B cell (primary cell): Measurements from ENCODE around the gene CHTOP.

Source experiments
- EZH2 ChIP-seq: IDR thresholded peaks from 2 replicates; pipeline ENCODE4 v1.6.1; 2012; ENCODE audit warnings: borderline replicate concordance, low read depth, mild to moderate bottlenecking, moderate library complexity, low read length; ENCODE audit not compliant: insufficient read depth, poor library complexity, severe bottlenecking
- TF ChIP-seq, protein P1 (sequence below): fragments of 200-600 bp; IDR thresholded peaks from one replicate; pipeline ENCODE4 v1.8.0; 2022; ENCODE audit warnings: antibody characterized with exemption, mild to moderate bottlenecking

GRCh38 chr1:153598309-153599172, 35.3 kb upstream of the CHTOP start:
- TF ChIP-seq, protein P1, sequence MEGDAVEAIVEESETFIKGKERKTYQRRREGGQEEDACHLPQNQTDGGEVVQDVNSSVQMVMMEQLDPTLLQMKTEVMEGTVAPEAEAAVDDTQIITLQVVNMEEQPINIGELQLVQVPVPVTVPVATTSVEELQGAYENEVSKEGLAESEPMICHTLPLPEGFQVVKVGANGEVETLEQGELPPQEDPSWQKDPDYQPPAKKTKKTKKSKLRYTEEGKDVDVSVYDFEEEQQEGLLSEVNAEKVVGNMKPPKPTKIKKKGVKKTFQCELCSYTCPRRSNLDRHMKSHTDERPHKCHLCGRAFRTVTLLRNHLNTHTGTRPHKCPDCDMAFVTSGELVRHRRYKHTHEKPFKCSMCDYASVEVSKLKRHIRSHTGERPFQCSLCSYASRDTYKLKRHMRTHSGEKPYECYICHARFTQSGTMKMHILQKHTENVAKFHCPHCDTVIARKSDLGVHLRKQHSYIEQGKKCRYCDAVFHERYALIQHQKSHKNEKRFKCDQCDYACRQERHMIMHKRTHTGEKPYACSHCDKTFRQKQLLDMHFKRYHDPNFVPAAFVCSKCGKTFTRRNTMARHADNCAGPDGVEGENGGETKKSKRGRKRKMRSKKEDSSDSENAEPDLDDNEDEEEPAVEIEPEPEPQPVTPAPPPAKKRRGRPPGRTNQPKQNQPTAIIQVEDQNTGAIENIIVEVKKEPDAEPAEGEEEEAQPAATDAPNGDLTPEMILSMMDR = no peak
- no peak for TF ChIP-seq EZH2
